HG03139 (cell line): ENCODE results near the gene RILP.
A peak's percentile ranks its signal among the peaks of the same experiment; 100 is the strongest.

ENCODE experiments used
- ATAC-seq: cut with Tn5 transposase; IDR thresholded peaks from one replicate; pipeline ENCODE4 v1.9.1; 2021; ENCODE audit not compliant: unreplicated experiment

The RILP gene

DNA sequence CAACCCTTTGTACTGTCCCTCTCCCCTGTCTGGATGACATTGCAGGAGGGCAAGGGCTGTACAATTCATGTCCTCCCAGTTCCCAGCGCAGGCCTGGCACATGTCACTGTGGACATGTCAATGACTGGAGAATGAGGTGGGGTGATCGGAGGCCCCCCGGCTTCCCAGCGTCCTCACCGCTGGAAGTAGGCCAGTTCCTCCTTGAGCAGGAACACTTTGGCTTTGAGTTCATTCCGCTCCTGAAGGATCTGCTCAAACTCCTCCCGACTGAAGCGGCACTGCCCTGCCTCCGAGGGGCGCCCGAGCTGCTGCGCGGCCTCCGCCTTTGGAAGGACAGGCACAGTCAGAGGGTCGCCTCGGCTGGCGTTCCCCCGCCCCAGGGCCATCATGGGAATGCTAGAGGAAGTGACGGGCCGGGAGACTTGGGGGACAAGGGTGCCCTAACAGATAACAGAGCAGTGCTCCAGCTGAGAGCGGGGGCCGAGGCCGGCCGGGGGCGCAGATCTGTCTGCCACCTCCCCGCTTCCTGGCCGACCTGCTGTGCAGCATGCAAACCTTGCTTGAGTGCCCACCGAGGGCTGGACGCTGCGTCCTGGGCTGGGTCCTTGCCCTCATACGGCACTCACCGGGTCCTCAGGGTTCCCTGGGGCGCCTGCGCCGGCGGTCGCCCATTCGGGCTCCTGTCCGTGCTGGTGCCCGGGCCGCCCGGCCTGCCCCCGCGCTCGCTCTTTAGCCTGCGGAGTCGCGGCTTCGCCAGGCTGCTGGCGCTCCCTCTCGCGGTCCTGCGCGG is 1.3 kb downstream of the RILP start:
- peak; percentile 43 for ATAC-seq

GRCh38 chr17:1647802-1648171 is 1.9 kb downstream of the RILP start:
- no peak for ATAC-seq

- ATAC-seq, result no peak
These were observed 3.3 kb downstream of the RILP start for GRCh38 chr17:1646199-1646875.

- no peak for ATAC-seq
These were observed 4.2 kb downstream of the RILP start, which contains the start of gene SCARF1 for GRCh38 chr17:1645207-1646171. TSS of gene SCARF1 (minus strand) at chr17:1645732. CDS start at chr17:1645697, 35 bp downstream.

GRCh38 chr17:1644493-1645206 is 5.0 kb downstream of the RILP start:
- ATAC-seq, result no peak

- no peak for ATAC-seq
These were observed 5.6 kb downstream of the RILP start for GRCh38 chr17:1643999-1644492.

- ATAC-seq, result no peak
These were observed 6.2 kb downstream of the RILP start for GRCh38 chr17:1643293-1643998.

- no peak for ATAC-seq
These were observed 8.6 kb downstream of the RILP start for GRCh38 chr17:1641065-1641403.

GRCh38 chr17:1640329-1641064 is 9.2 kb downstream of the RILP start:
- ATAC-seq, result no peak

DNA sequence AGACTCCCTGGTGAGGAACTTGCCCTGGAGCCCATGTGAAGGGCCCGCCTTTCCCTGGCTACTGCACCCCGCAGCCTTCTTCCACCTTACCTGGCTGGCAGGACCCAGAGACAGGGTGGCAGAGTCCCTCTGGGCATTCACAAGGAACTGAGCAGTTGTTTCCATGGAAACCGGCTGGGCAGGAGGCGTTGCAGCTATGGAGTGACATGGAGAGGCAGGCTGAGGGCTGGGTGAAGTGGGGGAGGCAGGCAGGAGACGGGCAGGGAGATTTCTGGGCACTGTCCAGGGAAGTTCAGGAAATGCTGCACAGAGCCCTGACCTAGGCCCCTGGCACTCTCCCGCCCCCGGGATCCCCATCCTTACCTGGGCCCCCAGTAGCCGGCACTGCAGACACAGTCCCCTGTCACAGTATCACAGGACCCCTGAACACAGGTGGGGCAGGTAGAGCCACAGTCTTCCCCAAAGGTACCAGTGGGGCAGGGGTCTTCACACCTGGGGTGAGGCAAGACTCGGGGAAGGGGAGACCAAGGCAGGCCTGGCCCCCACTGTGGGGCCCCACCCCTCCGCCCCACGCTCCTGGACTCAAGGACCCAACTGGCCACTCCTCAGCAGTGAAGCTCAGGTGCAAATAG is 10.0 kb downstream of the RILP start:
- no peak for ATAC-seq

GRCh38 chr17:1638624-1639300 is 10.9 kb downstream of the RILP start:
- ATAC-seq, result no peak

- no peak for ATAC-seq
These were observed 11.5 kb downstream of the RILP start for GRCh38 chr17:1638171-1638590.

DNA sequence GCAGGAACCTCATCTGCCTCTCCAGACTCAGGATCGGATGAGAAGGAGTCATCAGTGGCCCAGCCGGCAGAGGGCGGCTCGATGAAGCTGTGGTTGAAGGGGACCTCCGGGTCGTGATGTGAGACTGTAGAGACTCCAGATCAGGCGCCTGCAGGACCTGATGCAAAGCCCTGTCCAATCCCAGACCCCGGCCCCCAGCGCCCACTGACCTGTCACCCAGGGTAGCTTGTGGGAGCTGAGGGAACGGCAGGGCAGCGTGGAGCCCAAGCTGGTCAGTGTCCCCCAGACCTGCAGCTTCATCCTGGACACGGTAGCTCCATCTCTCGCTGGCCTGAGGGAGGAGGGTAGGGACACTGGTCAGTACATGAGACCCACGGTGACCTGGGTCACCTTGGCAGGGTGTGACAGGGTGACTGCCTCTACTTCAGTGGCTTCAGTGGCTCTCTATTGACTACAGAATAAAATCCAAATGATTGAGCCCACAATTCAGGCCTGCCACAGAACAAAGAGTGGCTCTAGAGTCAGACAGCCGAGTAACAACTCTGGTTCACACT is 12.9 kb downstream of the RILP start:
- ATAC-seq, result no peak

GRCh38 chr17:1635675-1636465 is 13.8 kb downstream of the RILP start:
- ATAC-seq, result no peak

GRCh38 chr17:1634841-1635650 is 14.6 kb downstream of the RILP start:
- no peak for ATAC-seq

- ATAC-seq, result no peak
These were observed 19.0 kb downstream of the RILP start for GRCh38 chr17:1630662-1631061.
